ENCODE data around the gene POMP. TPM values are rescaled to one million over a fixed set of nuclear protein-coding genes. Genes with fewer than 3 reads are reported as not detected.

The POMP gene
- total RNA-seq, 5 donors from 2014 or later (not counting 1 experiment from before 2014, with no cell fraction given): 21.4 to 24.7 (median 23.3) TPM

- peaks cover 12 to 23% of the 10 kb centered on the region in 2 donors for H3K27me3 Mint-ChIP-seq
- Histone ChIP-seq H3K27me3 (replicated peaks in 1 of 2; ENCODE audit: control insufficient read depth in 2 of 2, extremely low read depth in 1 of 2, insufficient read depth in 2 of 2, low read length in 1 of 2) (peaks cover 0 to 5% of the 10 kb centered on the region in 2 experiments), H3K36me3 (ENCODE audit: control insufficient read depth in 2 of 2, extremely low read depth in 1 of 2, insufficient read depth in 1 of 2, low read length in 1 of 2) (no peaks in the 10 kb centered on the region), H3K27ac (ENCODE audit: low read length) (no peak overlapping the region), H3K4me3 (ENCODE audit: control insufficient read depth in 1 of 2, extremely low read depth in 1 of 2, low read length in 1 of 2) (no peak overlapping the region), H3K9me3 (no peaks in the 10 kb centered on the region), H3K4me1 (ENCODE audit: control insufficient read depth in 1 of 2, extremely low read depth in 1 of 2, insufficient read depth in 2 of 2, low read length in 2 of 2) (peaks cover 0 to 2% of the 10 kb centered on the region in 2 experiments)
- H3K27ac Mint-ChIP-seq: peak overlapping the region in 1 of 2 donors; percentile 52
- H3K9me3 Mint-ChIP-seq: no peaks in the 10 kb centered on the region
- peak overlapping the region in 1 of 3 donors; percentile 7 for H3K4me3 Mint-ChIP-seq
- WGBS (ENCODE audit: insufficient coverage): 83% methylated on average over 1 of the region's 10 CpGs
- POLR2A ChIA-PET: interaction anchor here in 1 of 2 donors (0.7 kb wide), 1 partner anchor 43 kb away, joined by 8 read pairs; no protein-coding TSS in a partner anchor
- no peaks in the 10 kb centered on the region for H3K36me3 Mint-ChIP-seq
- CTCF ChIA-PET: interaction anchor here (0.6 to 0.9 kb wide), 6 partner anchors 19 to 578 kb away, joined by 3 to 10 read pairs (median 4); no protein-coding TSS in a partner anchor
- peak; percentile 70 to 90 (median 78) for ATAC-seq (replicated peaks in 1 of 4)
- peaks cover 7 to 9% (median 8%) of the 10 kb centered on the region in 3 donors for H3K4me1 Mint-ChIP-seq
- DNase-seq: peak in 28 of 35 experiments; percentile 6 to 72 (median 20)
Observed at GRCh38 chr13:28636677-28637317, 22.1 kb upstream of the POMP start.

- no CpG with 5 or more reads among the region's 3 CpGs for WGBS (ENCODE audit: insufficient coverage)
- Mint-ChIP-seq H3K4me1 (peaks cover 7 to 9% (median 8%) of the 10 kb centered on the region in 3 donors), H3K4me3 (no peak overlapping the region), H3K9me3 (no peaks in the 10 kb centered on the region), H3K27ac (no peak overlapping the region), H3K27me3 (peaks cover 12 to 22% of the 10 kb centered on the region in 2 donors), H3K36me3 (no peaks in the 10 kb centered on the region)
- Histone ChIP-seq H3K4me1 (ENCODE audit: control insufficient read depth in 1 of 2, extremely low read depth in 1 of 2, insufficient read depth in 2 of 2, low read length in 2 of 2) (peaks cover 0 to 2% of the 10 kb centered on the region in 2 experiments), H3K4me3 (ENCODE audit: control insufficient read depth in 1 of 2, extremely low read depth in 1 of 2, low read length in 1 of 2) (no peak overlapping the region), H3K36me3 (ENCODE audit: control insufficient read depth in 2 of 2, extremely low read depth in 1 of 2, insufficient read depth in 1 of 2, low read length in 1 of 2) (no peaks in the 10 kb centered on the region), H3K27ac (ENCODE audit: low read length) (no peak overlapping the region), H3K27me3 (replicated peaks in 1 of 2; ENCODE audit: control insufficient read depth in 2 of 2, extremely low read depth in 1 of 2, insufficient read depth in 2 of 2, low read length in 1 of 2) (peaks cover 0 to 6% of the 10 kb centered on the region in 2 experiments), H3K9me3 (no peaks in the 10 kb centered on the region)
- DNase-seq (no peak), ATAC-seq (replicated peaks in 1 of 4) (no peak)
- POLR2A ChIA-PET: interaction anchor here in 1 of 2 donors (0.7 kb wide), 1 partner anchor 11 kb away, joined by 4 read pairs; no protein-coding TSS in a partner anchor
- CTCF ChIA-PET: interaction anchor here (0.6 to 0.7 kb wide), 8 partner anchors 15 to 1108 kb away, joined by 3 to 10 read pairs (median 4); partner anchors contain the start of gene POMP (in 1 of the 2)
Observed at GRCh38 chr13:28637714-28638355, 21.1 kb upstream of the POMP start.

GRCh38 chr13:28638756-28639155, 20.2 kb upstream of the POMP start:
- H3K36me3 Mint-ChIP-seq: no peaks in the 10 kb centered on the region
- H3K4me1 Mint-ChIP-seq: peaks cover 7 to 9% (median 8%) of the 10 kb centered on the region in 3 donors
- H3K9me3 ChIP-seq: no peaks in the 10 kb centered on the region
- no peak overlapping the region for H3K27ac Mint-ChIP-seq
- H3K36me3 ChIP-seq (ENCODE audit: control insufficient read depth in 2 of 2, extremely low read depth in 1 of 2, insufficient read depth in 1 of 2, low read length in 1 of 2): no peaks in the 10 kb centered on the region
- H3K4me3 ChIP-seq (ENCODE audit: control insufficient read depth in 1 of 2, extremely low read depth in 1 of 2, low read length in 1 of 2): no peak overlapping the region
- no peak for DNase-seq
- ChIA-PET CTCF (interaction anchor here (0.6 to 0.7 kb wide), 3 partner anchors 20 to 1109 kb away, joined by 3 to 4 read pairs (median 3); partner anchors contain the start of gene POMP (in 1 of the 2)), POLR2A (interaction anchor here in 1 of 2 donors (0.7 kb wide), 1 partner anchor 12 kb away, joined by 4 read pairs; no protein-coding TSS in a partner anchor)
- peaks cover 14 to 20% of the 10 kb centered on the region in 2 donors for H3K27me3 Mint-ChIP-seq
- no CpG with 5 or more reads among the region's 3 CpGs for WGBS (ENCODE audit: insufficient coverage)
- no peak overlapping the region for H3K27ac ChIP-seq (ENCODE audit: low read length)
- H3K9me3 Mint-ChIP-seq: no peaks in the 10 kb centered on the region
- H3K4me1 ChIP-seq (ENCODE audit: control insufficient read depth in 1 of 2, extremely low read depth in 1 of 2, insufficient read depth in 2 of 2, low read length in 2 of 2): peaks cover 0 to 2% of the 10 kb centered on the region in 2 experiments
- no peak overlapping the region for H3K4me3 Mint-ChIP-seq
- H3K27me3 ChIP-seq (replicated peaks in 1 of 2; ENCODE audit: control insufficient read depth in 2 of 2, extremely low read depth in 1 of 2, insufficient read depth in 2 of 2, low read length in 1 of 2): peaks cover 0 to 6% of the 10 kb centered on the region in 2 experiments
- no peak for ATAC-seq (replicated peaks in 1 of 4)

GRCh38 chr13:28640861-28641599, 17.9 kb upstream of the POMP start:
- Mint-ChIP-seq H3K27me3 (peaks cover 8 to 16% of the 10 kb centered on the region in 2 donors), H3K36me3 (no peaks in the 10 kb centered on the region), H3K9me3 (no peaks in the 10 kb centered on the region), H3K4me3 (no peak overlapping the region), H3K27ac (no peak overlapping the region), H3K4me1 (peaks cover 7 to 9% (median 8%) of the 10 kb centered on the region in 3 donors)
- DNase-seq: no peak
- Histone ChIP-seq H3K4me3 (ENCODE audit: control insufficient read depth in 1 of 2, extremely low read depth in 1 of 2, low read length in 1 of 2) (no peak overlapping the region), H3K36me3 (ENCODE audit: control insufficient read depth in 2 of 2, extremely low read depth in 1 of 2, insufficient read depth in 1 of 2, low read length in 1 of 2) (no peaks in the 10 kb centered on the region), H3K27me3 (replicated peaks in 1 of 2; ENCODE audit: control insufficient read depth in 2 of 2, extremely low read depth in 1 of 2, insufficient read depth in 2 of 2, low read length in 1 of 2) (peaks cover 0 to 6% of the 10 kb centered on the region in 2 experiments), H3K9me3 (no peaks in the 10 kb centered on the region), H3K4me1 (ENCODE audit: control insufficient read depth in 1 of 2, extremely low read depth in 1 of 2, insufficient read depth in 2 of 2, low read length in 2 of 2) (peaks cover 0 to 2% of the 10 kb centered on the region in 2 experiments), H3K27ac (ENCODE audit: low read length) (no peak overlapping the region)
- WGBS (ENCODE audit: insufficient coverage): 63% methylated on average over 3 of the region's 12 CpGs
- ATAC-seq (replicated peaks in 1 of 4): no peak
- ChIA-PET POLR2A (no interaction called here), CTCF (interaction anchor here in 1 of 2 donors (0.7 kb wide), 1 partner anchor 261 kb away, joined by 3 read pairs; no protein-coding TSS in a partner anchor)

GRCh38 chr13:28641600-28641926, 17.4 kb upstream of the POMP start:
- no peak for ATAC-seq (replicated peaks in 1 of 4)
- Histone ChIP-seq H3K9me3 (no peaks in the 10 kb centered on the region), H3K36me3 (ENCODE audit: control insufficient read depth in 2 of 2, extremely low read depth in 1 of 2, insufficient read depth in 1 of 2, low read length in 1 of 2) (no peaks in the 10 kb centered on the region), H3K27ac (ENCODE audit: low read length) (no peak overlapping the region), H3K4me1 (ENCODE audit: control insufficient read depth in 1 of 2, extremely low read depth in 1 of 2, insufficient read depth in 2 of 2, low read length in 2 of 2) (peaks cover 0 to 2% of the 10 kb centered on the region in 2 experiments), H3K4me3 (ENCODE audit: control insufficient read depth in 1 of 2, extremely low read depth in 1 of 2, low read length in 1 of 2) (no peak overlapping the region), H3K27me3 (replicated peaks in 1 of 2; ENCODE audit: control insufficient read depth in 2 of 2, extremely low read depth in 1 of 2, insufficient read depth in 2 of 2, low read length in 1 of 2) (peaks cover 0 to 6% of the 10 kb centered on the region in 2 experiments)
- H3K27ac Mint-ChIP-seq: no peak overlapping the region
- peaks cover 8 to 16% of the 10 kb centered on the region in 2 donors for H3K27me3 Mint-ChIP-seq
- no peak overlapping the region for H3K4me3 Mint-ChIP-seq
- peaks cover 6 to 7% (median 6%) of the 10 kb centered on the region in 3 donors for H3K4me1 Mint-ChIP-seq
- no peaks in the 10 kb centered on the region for H3K36me3 Mint-ChIP-seq
- DNase-seq: no peak
- WGBS (ENCODE audit: insufficient coverage): no CpG with 5 or more reads among the region's 3 CpGs
- POLR2A ChIA-PET: no interaction called here
- no peaks in the 10 kb centered on the region for H3K9me3 Mint-ChIP-seq
- CTCF ChIA-PET: no interaction called here

- DNase-seq: no peak
- H3K4me3 ChIP-seq (ENCODE audit: control insufficient read depth in 1 of 2, extremely low read depth in 1 of 2, low read length in 1 of 2): no peak overlapping the region
- H3K9me3 Mint-ChIP-seq: no peaks in the 10 kb centered on the region
- H3K36me3 ChIP-seq (ENCODE audit: control insufficient read depth in 2 of 2, extremely low read depth in 1 of 2, insufficient read depth in 1 of 2, low read length in 1 of 2): no peaks in the 10 kb centered on the region
- no peaks in the 10 kb centered on the region for H3K9me3 ChIP-seq
- no peaks in the 10 kb centered on the region for H3K4me1 ChIP-seq (ENCODE audit: control insufficient read depth in 1 of 2, extremely low read depth in 1 of 2, insufficient read depth in 2 of 2, low read length in 2 of 2)
- H3K27ac Mint-ChIP-seq: no peak overlapping the region
- no CpG with 5 or more reads among the region's 2 CpGs for WGBS (ENCODE audit: insufficient coverage)
- ATAC-seq (replicated peaks in 1 of 4): no peak
- CTCF ChIA-PET: no interaction called here
- H3K4me1 Mint-ChIP-seq: peaks cover 0 to 4% (median 3%) of the 10 kb centered on the region in 3 donors
- H3K36me3 Mint-ChIP-seq: peaks cover 6% of the 10 kb centered on the region
- H3K4me3 Mint-ChIP-seq: no peak overlapping the region
- POLR2A ChIA-PET: no interaction called here
- no peaks in the 10 kb centered on the region for H3K27me3 ChIP-seq (replicated peaks in 1 of 2; ENCODE audit: control insufficient read depth in 2 of 2, extremely low read depth in 1 of 2, insufficient read depth in 2 of 2, low read length in 1 of 2)
- no peak overlapping the region for H3K27ac ChIP-seq (ENCODE audit: low read length)
- no peaks in the 10 kb centered on the region for H3K27me3 Mint-ChIP-seq
Observed at GRCh38 chr13:28650284-28650683, 8.6 kb upstream of the POMP start.

Data from T-cell (primary cell).